RKO (cell line): Measurements from ENCODE around the gene DCAF8L2.
"Not testable (repeated sequence)": the region's sequence is repeated elsewhere in the genome, so short reads cannot be mapped to it uniquely, and the experiment has no call there.

Experiments
- DNase-seq: peaks from one replicate; pipeline ENCODE4 v3.0.0-alpha.2; 2016; ENCODE audit warnings: low spot score

The DCAF8L2 gene

GRCh38 chrX:27590044-27590443 is at the start of gene DCAF8L2:
TSS of gene DCAF8L2 (plus strand) at chrX:27590344. CDS start at chrX:27746896, 156,552 bp downstream.
- DNase-seq: no peak

- not testable (repeated sequence) for DNase-seq
Observed at GRCh38 chrX:27541161-27541560, 49.0 kb upstream of the DCAF8L2 start.

DNA sequence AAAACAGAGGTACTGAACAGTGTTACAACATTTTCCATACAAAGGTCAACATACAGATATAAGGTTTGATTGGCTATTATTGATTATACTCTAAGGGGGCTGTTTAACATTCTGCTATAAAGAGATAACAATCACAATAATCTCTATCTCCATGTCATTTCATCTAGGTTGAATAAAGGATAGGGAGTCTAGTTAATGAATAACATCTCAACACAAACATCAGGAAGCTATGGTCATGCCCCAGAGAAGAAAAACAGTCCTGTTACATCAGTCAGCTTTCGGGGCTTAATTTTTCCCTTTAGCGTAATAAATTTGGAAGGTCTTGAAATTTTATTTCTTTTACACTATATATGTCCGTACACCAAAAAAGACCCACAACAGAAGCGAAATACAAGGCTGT is 41.5 kb upstream of the DCAF8L2 start:
- DNase-seq: no peak

- no peak for DNase-seq
Observed at GRCh38 chrX:27549688-27550087, 40.5 kb upstream of the DCAF8L2 start.

GRCh38 chrX:27555514-27555913 is 34.6 kb upstream of the DCAF8L2 start:
- peak; percentile 52 for DNase-seq

- DNase-seq: no peak
Observed at GRCh38 chrX:27565992-27566391, 24.2 kb upstream of the DCAF8L2 start.

GRCh38 chrX:27571164-27571563 is 19.0 kb upstream of the DCAF8L2 start:
- no peak for DNase-seq

DNA sequence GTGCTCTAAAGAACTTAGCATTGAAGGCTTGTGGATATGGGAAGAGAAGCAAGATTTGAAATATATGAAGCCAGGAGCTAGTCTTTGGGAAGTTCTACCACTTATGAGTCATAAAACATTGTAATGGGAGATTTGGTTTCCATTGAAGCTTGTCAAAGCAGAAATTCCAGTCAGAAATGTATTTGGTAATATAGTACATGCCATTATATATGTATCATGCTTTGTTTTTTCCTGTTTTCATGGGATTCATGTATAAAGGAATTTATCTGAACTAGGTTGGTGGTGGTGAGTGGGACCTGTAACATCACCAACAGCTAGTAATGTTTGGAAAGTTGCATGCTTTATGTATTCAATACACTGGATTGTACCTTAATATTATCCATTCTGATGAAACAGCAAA is 14.6 kb upstream of the DCAF8L2 start:
- DNase-seq: no peak

- no peak for DNase-seq
Observed at GRCh38 chrX:27583976-27584375, 6.2 kb upstream of the DCAF8L2 start.

GRCh38 chrX:27591938-27592337 is 1.8 kb downstream of the DCAF8L2 start:
- no peak for DNase-seq

- no peak for DNase-seq
Observed at GRCh38 chrX:27597508-27597907, 7.4 kb downstream of the DCAF8L2 start.

GRCh38 chrX:27598312-27598711 is 8.2 kb downstream of the DCAF8L2 start:
- no peak for DNase-seq

DNA sequence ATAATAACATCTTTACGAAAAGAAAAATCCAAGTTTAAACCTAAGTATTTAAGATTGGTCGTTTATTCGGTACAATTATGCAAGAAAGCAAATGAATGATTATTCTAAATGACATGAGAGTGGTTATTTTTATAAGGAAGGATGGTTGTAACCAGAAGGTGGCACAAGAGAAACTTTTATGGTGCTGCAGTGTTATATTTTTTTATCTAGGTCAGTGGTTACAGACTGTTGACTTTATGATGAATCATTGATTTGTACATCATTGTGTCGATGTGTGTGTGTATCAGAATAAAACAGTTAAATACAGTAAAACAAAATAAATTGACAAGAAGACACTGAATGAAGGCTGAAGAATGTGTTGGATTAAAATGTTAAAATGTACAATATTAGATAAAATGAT is 9.8 kb downstream of the DCAF8L2 start:
- peak; percentile 76 for DNase-seq

DNA sequence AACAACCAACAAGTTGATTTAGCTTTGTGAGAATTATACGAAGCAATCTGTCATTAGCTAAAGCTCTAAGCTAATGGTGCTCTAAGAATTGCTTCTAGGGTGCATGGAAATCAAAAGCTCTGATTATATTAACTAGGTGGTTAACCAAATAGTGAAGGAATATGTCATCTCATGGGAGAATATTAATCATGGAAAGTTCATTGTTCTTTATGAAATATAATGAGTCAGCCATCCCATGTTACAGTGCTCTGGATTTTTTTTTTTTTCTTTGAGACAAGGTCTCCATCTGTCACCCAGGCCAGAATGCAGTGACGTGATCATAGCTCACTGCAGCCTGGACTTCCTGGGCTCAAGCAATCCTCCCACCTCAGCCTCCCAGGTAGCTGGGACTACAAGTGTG is 10.5 kb downstream of the DCAF8L2 start:
- DNase-seq: peak; percentile 36

DNA sequence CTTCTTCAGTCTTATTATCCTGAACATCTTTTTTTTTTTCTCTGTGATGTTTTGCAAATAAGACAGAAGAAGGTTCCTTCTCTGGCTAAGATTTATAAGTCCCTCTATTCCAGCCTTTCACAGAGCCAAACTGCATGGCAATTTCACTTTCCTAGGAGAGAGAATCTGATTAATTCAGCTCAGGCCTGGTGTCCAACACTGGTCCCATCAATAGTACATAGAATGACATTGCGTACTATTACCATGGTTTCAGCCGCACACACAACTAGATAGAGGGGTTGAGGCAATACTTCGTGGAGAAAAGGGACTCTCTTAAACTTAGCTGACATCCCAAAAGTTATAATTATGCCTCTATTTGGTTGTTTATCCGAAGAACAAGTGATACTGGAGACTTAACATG is 18.5 kb downstream of the DCAF8L2 start:
- no peak for DNase-seq

- no peak for DNase-seq
Observed at GRCh38 chrX:27619459-27619858, 29.3 kb downstream of the DCAF8L2 start.

- peak; percentile 55 for DNase-seq
Observed at GRCh38 chrX:27619975-27620374, 29.8 kb downstream of the DCAF8L2 start.

DNA sequence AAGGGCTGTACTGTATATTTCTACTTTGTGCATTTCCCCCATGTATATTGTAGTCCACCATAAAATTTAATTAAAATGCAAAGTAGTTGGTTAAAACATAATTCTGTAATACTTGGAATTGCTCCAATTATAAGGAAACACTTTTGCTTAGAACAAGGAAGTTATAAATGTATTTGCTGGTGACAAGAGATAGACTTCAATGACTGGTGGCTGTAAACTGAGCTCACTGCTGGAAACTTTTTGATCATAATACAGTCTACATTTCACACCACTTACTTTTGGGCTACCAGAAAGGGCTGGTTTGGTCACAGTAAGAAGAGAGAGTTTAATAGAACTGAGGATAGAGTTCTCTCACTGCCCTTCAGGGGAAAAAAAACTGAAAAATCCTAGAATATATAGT is 32.7 kb downstream of the DCAF8L2 start:
- DNase-seq: no peak

DNA sequence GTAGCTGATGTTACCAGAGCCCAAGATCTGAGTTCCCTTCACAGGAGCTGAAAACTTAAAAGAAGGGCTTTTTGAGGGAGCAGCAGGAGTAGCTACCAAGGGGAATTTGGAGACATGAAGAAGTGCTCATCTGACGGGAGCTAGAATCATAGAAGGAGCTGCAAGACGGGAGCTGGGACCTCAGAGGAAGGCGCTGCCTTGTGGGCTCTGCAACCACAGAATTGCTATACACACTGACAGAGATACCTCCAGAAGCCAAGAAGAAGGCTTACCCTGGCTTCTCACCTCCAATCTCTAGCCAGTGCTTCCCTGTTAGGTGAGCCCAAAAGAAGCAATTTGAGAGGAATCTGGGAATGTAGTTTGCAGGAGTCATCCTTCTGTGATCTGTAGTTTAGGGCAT is 35.9 kb downstream of the DCAF8L2 start:
- DNase-seq: no peak

- no peak for DNase-seq
Observed at GRCh38 chrX:27633328-27633727, 43.2 kb downstream of the DCAF8L2 start.

DNA sequence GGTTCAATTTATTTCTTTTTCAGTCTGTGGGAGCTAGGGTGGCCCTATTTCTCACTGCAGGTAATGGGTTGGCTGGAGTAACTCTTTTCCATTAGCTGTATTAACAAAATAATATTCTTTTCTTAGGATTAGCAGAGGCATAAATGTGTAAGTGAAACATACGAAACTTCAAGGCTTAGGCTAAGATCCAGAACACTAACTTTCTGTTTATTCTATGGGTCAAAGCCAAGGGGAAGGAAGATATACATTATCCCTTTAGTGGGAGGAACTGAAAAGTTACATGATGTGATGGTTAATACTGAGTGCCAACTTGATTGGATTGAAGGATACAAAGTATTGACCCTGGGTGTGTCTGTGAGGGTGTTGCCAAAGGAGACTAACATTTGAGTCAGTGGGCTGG is 66.4 kb downstream of the DCAF8L2 start:
- no peak for DNase-seq

GRCh38 chrX:27660878-27661277 is 70.7 kb downstream of the DCAF8L2 start:
- DNase-seq: peak; percentile 10

GRCh38 chrX:27671234-27671633 is 81.1 kb downstream of the DCAF8L2 start:
- DNase-seq: no peak

GRCh38 chrX:27674491-27674890 is 84.3 kb downstream of the DCAF8L2 start:
- no peak for DNase-seq

DNA sequence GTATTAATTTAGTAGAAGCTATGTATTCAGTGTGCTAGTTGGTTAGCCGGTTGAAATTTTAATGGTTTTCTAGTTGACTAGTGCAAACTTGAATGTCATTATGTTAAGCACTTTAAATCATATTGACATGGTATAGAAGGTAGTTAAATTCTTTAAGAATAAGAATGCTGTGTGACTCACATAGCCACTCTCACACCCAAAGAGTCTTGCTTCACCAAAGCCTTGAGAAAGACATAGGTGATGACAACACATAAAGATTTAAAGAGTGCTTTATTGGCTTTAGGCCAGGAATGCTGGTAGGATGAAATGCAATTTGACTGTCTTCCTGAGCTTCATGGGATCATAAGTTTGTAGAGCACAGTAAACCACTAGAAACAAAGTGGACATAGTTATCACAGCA is 85.3 kb downstream of the DCAF8L2 start:
- peak; percentile 4 for DNase-seq
